Neuronal stem cell (in vitro differentiated cells): ENCODE measurements around the gene COTL1.

Experiments used
- DNase-seq: peaks from one replicate; pipeline ENCODE4 v3.0.0-alpha.2; 2013; ENCODE audit warnings: low spot score
- H2AFZ ChIP-seq: one replicate; pipeline ENCODE4 v1.6.1; 2013; ENCODE audit warnings: mild to moderate bottlenecking, low read length, inconsistent platforms
- H2AK5ac ChIP-seq: 2 replicates; pipeline ENCODE4 v1.6.1; 2013; ENCODE audit warnings: low read depth, mild to moderate bottlenecking, inconsistent platforms, low read length, moderate library complexity, mixed read lengths
- H2BK120ac ChIP-seq: 2 replicates; pipeline ENCODE4 v1.6.1; 2013; ENCODE audit warnings: low read depth, mild to moderate bottlenecking, inconsistent platforms, low read length, moderate library complexity, mixed read lengths
- H2BK12ac ChIP-seq: one replicate; pipeline ENCODE4 v1.6.1; 2013; ENCODE audit warnings: low read length, inconsistent platforms
- H2BK15ac ChIP-seq: 2 replicates; pipeline ENCODE4 v1.6.1; 2013; ENCODE audit warnings: mild to moderate bottlenecking, low read length, inconsistent platforms, mixed read lengths
- H2BK5ac ChIP-seq: one replicate; pipeline ENCODE4 v1.6.1; 2013; ENCODE audit warnings: inconsistent platforms, mild to moderate bottlenecking, low read length, moderate library complexity
- H3K14ac ChIP-seq: one replicate; pipeline ENCODE4 v1.6.1; 2013; ENCODE audit warnings: low read length, inconsistent platforms
- H3K18ac ChIP-seq: 2 replicates; pipeline ENCODE4 v1.6.1; 2013; ENCODE audit warnings: low read length, inconsistent platforms
- H3K23ac ChIP-seq: 2 replicates; pipeline ENCODE4 v1.6.1; 2013; ENCODE audit warnings: low read depth, mild to moderate bottlenecking, mixed read lengths, low read length, inconsistent platforms; ENCODE audit not compliant: poor library complexity
- H3K27ac ChIP-seq: replicated peaks from 3 replicates; pipeline ENCODE4 v1.5.1; 2013; ENCODE audit warnings: low read length, inconsistent platforms
- H3K27me3 ChIP-seq, 3 experiments: 2 replicates each; pipeline ENCODE4 v1.6.1; 2013; ENCODE audit warnings: low read length in 3 of 3, mild to moderate bottlenecking in 2 of 3, inconsistent platforms in 1 of 3, low read depth in 1 of 3, mixed read lengths in 1 of 3, moderate library complexity in 1 of 3; ENCODE audit not compliant: control insufficient read depth in 3 of 3, insufficient read depth in 3 of 3
- H3K36me3 ChIP-seq, 2 donors: replicated peaks in 1 of 2; 2 replicates each; pipeline ENCODE4 v1.6.1; 2013; ENCODE audit warnings: low read length in 2 of 2; ENCODE audit not compliant: control insufficient read depth in 2 of 2, insufficient read depth in 2 of 2
- H3K4ac ChIP-seq: 2 replicates; pipeline ENCODE4 v1.6.1; 2013; ENCODE audit warnings: inconsistent platforms, mild to moderate bottlenecking, low read length, moderate library complexity
- H3K4me1 ChIP-seq, 2 donors: 1 replicate in 1 of 2; 2 replicates in 1 of 2; pipeline ENCODE4 v1.6.1; 2013; ENCODE audit warnings: low read length in 2 of 2, low read depth in 1 of 2; ENCODE audit not compliant: control insufficient read depth in 2 of 2, insufficient read depth in 1 of 2
- H3K4me2 ChIP-seq: one replicate; pipeline ENCODE4 v1.6.1; 2013; ENCODE audit warnings: mild to moderate bottlenecking, low read length, inconsistent platforms; ENCODE audit not compliant: insufficient read depth, poor library complexity, severe bottlenecking
- H3K4me3 ChIP-seq, 2 donors: 2 replicates each; pipeline ENCODE4 v1.5.1; 2013; ENCODE audit warnings: low read length in 2 of 2, mild to moderate bottlenecking in 2 of 2, inconsistent platforms in 1 of 2, moderate library complexity in 1 of 2
- H3K79me1 ChIP-seq: one replicate; pipeline ENCODE4 v1.6.1; 2013; ENCODE audit warnings: low read depth, mild to moderate bottlenecking, inconsistent platforms, low read length, moderate library complexity
- H3K9ac ChIP-seq: one replicate; pipeline ENCODE4 v1.6.1; 2013; ENCODE audit warnings: mild to moderate bottlenecking, low read depth, low read length, inconsistent platforms; ENCODE audit not compliant: poor library complexity
- H3K9me3 ChIP-seq, 2 donors: replicated peaks in 1 of 2; 2 replicates each; pipeline versions ENCODE3 to v1.6.1; 2013; ENCODE audit warnings: low read length in 2 of 2, mild to moderate bottlenecking in 2 of 2, inconsistent platforms in 1 of 2, low read depth in 1 of 2, mixed read lengths in 1 of 2, moderate library complexity in 1 of 2; ENCODE audit not compliant: control insufficient read depth in 2 of 2, insufficient read depth in 1 of 2
- H4K8ac ChIP-seq: one replicate; pipeline ENCODE4 v1.6.1; 2013; ENCODE audit warnings: low read depth, mild to moderate bottlenecking, inconsistent platforms, low read length, moderate library complexity
- H4K91ac ChIP-seq: one replicate; pipeline ENCODE4 v1.6.1; 2013; ENCODE audit warnings: low read length, low read depth, mild to moderate bottlenecking, inconsistent platforms; ENCODE audit not compliant: poor library complexity
- WGBS, 2 donors: extraction: QIAGEN DNeasy Blood & Tissue Kit; methylation state at CpG; one replicate each; pipeline ENCODE4 v1.1.7; 2013; ENCODE audit warnings: missing lambda C conversion rate in 2 of 2, mixed read lengths in 1 of 2; ENCODE audit not compliant: insufficient read length in 2 of 2, insufficient replicate concordance in 1 of 2; ENCODE audit errors: extremely low coverage in 2 of 2; 5-methylcytosine and 5-hydroxymethylcytosine counted together

COTL1 gene

GRCh38 chr16:84594725-84595038 is 23.2 kb downstream of the COTL1 start:
- no peaks in the 10 kb centered on the region for H3K27me3 ChIP-seq
- peaks cover 26 to 77% of the 10 kb centered on the region in 2 donors for H3K36me3 ChIP-seq
- H2BK5ac ChIP-seq = no peak overlapping the region
- no peak overlapping the region for H4K91ac ChIP-seq
- H3K18ac ChIP-seq = no peak overlapping the region
- DNase-seq = no peak
- WGBS, 2 donors = no CpG with 5 or more reads among the region's 9 CpGs
- no peak overlapping the region for H2AK5ac ChIP-seq
- H3K4ac ChIP-seq = no peak overlapping the region
- H2AFZ ChIP-seq = no peak overlapping the region
- no peak overlapping the region for H3K4me3 ChIP-seq
- peaks cover 25% of the 10 kb centered on the region for H3K79me1 ChIP-seq
- no peak overlapping the region for H2BK12ac ChIP-seq
- H3K4me1 ChIP-seq = peaks cover 29 to 45% of the 10 kb centered on the region in 2 donors
- no peak overlapping the region for H3K23ac ChIP-seq
- no peak overlapping the region for H3K27ac ChIP-seq
- no peak overlapping the region for H3K14ac ChIP-seq
- H3K9ac ChIP-seq = no peak overlapping the region
- H3K9me3 ChIP-seq = peaks cover 0 to 4% of the 10 kb centered on the region in 2 donors
- H4K8ac ChIP-seq = no peak overlapping the region
- H2BK15ac ChIP-seq = no peak overlapping the region
- H2BK120ac ChIP-seq = no peak overlapping the region
- no peak overlapping the region for H3K4me2 ChIP-seq

GRCh38 chr16:84593825-84594724 is 23.8 kb downstream of the COTL1 start:
- H3K9ac ChIP-seq = no peak overlapping the region
- H2AFZ ChIP-seq = no peak overlapping the region
- H3K14ac ChIP-seq = no peak overlapping the region
- H3K4me3 ChIP-seq = no peak overlapping the region
- no peak overlapping the region for H2BK15ac ChIP-seq
- no peak overlapping the region for H3K4ac ChIP-seq
- H3K4me2 ChIP-seq = no peak overlapping the region
- DNase-seq = no peak
- H3K27ac ChIP-seq = no peak overlapping the region
- no peak overlapping the region for H3K23ac ChIP-seq
- no peak overlapping the region for H4K8ac ChIP-seq
- peaks cover 25 to 40% of the 10 kb centered on the region in 2 donors for H3K4me1 ChIP-seq
- H3K9me3 ChIP-seq = peaks cover 0 to 4% of the 10 kb centered on the region in 2 donors
- H2BK120ac ChIP-seq = no peak overlapping the region
- H3K36me3 ChIP-seq = peaks cover 30 to 83% of the 10 kb centered on the region in 2 donors
- H4K91ac ChIP-seq = no peak overlapping the region
- H3K18ac ChIP-seq = no peak overlapping the region
- H3K79me1 ChIP-seq = peaks cover 26% of the 10 kb centered on the region
- no peak overlapping the region for H2BK12ac ChIP-seq
- no CpG with 5 or more reads among the region's 23 CpGs for WGBS, 2 donors
- H3K27me3 ChIP-seq = no peaks in the 10 kb centered on the region
- no peak overlapping the region for H2AK5ac ChIP-seq
- no peak overlapping the region for H2BK5ac ChIP-seq

GRCh38 chr16:84592718-84593117 is 25.2 kb downstream of the COTL1 start:
- no peak overlapping the region for H3K27ac ChIP-seq
- no peak for DNase-seq
- peak overlapping the region; percentile 47 for H3K9ac ChIP-seq
- H2BK15ac ChIP-seq = no peak overlapping the region
- no peak overlapping the region for H2AK5ac ChIP-seq
- no peak overlapping the region for H3K18ac ChIP-seq
- no peak overlapping the region for H3K14ac ChIP-seq
- no peak overlapping the region for H2BK12ac ChIP-seq
- H4K91ac ChIP-seq = no peak overlapping the region
- H3K36me3 ChIP-seq = peaks cover 33 to 95% of the 10 kb centered on the region in 2 donors
- H3K27me3 ChIP-seq = no peaks in the 10 kb centered on the region
- WGBS, 2 donors = no CpG with 5 or more reads among the region's 11 CpGs
- peaks cover 24% of the 10 kb centered on the region for H3K79me1 ChIP-seq
- H2AFZ ChIP-seq = no peak overlapping the region
- peaks cover 0 to 4% of the 10 kb centered on the region in 2 donors for H3K9me3 ChIP-seq
- H3K4me2 ChIP-seq = no peak overlapping the region
- no peak overlapping the region for H2BK120ac ChIP-seq
- peaks cover 16 to 30% of the 10 kb centered on the region in 2 donors for H3K4me1 ChIP-seq
- no peak overlapping the region for H3K4ac ChIP-seq
- no peak overlapping the region for H4K8ac ChIP-seq
- H3K4me3 ChIP-seq = no peak overlapping the region
- no peak overlapping the region for H3K23ac ChIP-seq
- H2BK5ac ChIP-seq = no peak overlapping the region

- peak overlapping the region; percentile 26 for H3K14ac ChIP-seq
- no peak overlapping the region for H2AFZ ChIP-seq
- no peak overlapping the region for H2BK5ac ChIP-seq
- H3K18ac ChIP-seq = no peak overlapping the region
- H3K4ac ChIP-seq = no peak overlapping the region
- H2BK120ac ChIP-seq = no peak overlapping the region
- no peaks in the 10 kb centered on the region for H3K27me3 ChIP-seq
- peak overlapping the region; percentile 51 for H2BK12ac ChIP-seq
- peaks cover 12% of the 10 kb centered on the region for H3K79me1 ChIP-seq
- peaks cover 24 to 95% of the 10 kb centered on the region in 2 donors for H3K36me3 ChIP-seq
- no peak overlapping the region for H3K23ac ChIP-seq
- H4K8ac ChIP-seq = no peak overlapping the region
- no peak overlapping the region for H3K4me2 ChIP-seq
- peaks cover 11 to 22% of the 10 kb centered on the region in 2 donors for H3K4me1 ChIP-seq
- DNase-seq = no peak
- no peak overlapping the region for H3K4me3 ChIP-seq
- H2AK5ac ChIP-seq = no peak overlapping the region
- no peak overlapping the region for H3K27ac ChIP-seq
- no CpG with 5 or more reads among the region's 24 CpGs for WGBS, 2 donors
- peaks cover 0 to 4% of the 10 kb centered on the region in 2 donors for H3K9me3 ChIP-seq
- H2BK15ac ChIP-seq = no peak overlapping the region
- H4K91ac ChIP-seq = no peak overlapping the region
- no peak overlapping the region for H3K9ac ChIP-seq
Observed at GRCh38 chr16:84589975-84590719, 27.7 kb downstream of the COTL1 start.
